GM20000 (cell line): ENCODE measurements around the gene HAUS8.

Experiments used
- DNase-seq: peaks from one replicate; pipeline ENCODE4 v3.0.0; 2012; ENCODE audit warnings: low spot score
- CTCF ChIP-seq: IDR thresholded peaks from 2 replicates; pipeline ENCODE4 v1.5.1; 2012; ENCODE audit warnings: mild to moderate bottlenecking, control low read depth; ENCODE audit errors: extremely low read depth, missing control alignments

HAUS8 gene

GRCh38 chr19:17045907-17046502, 29.2 kb downstream of the HAUS8 start:
- TF ChIP-seq CTCF: no peak
- no peak for DNase-seq

DNA sequence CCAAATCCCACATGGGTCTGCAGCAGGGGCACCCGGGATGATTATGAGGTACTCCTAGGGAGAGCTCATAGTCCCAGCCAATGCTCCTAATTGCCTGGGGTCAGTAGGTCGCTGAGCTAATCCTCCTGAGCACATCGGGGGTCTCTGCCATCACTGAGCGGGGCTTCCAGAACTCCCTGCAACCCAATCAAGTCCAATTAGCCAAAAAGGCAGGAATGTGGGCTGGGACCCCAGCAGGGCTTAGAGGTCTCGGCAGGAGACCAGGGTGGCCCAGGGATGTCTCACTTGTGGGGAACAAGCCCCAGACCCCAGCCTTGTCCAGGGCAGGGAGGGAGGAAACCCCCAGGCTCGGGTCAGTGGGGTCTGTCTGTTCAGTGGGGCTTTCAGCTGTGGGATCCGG, 31.5 kb downstream of the HAUS8 start:
- no peak for DNase-seq
- TF ChIP-seq CTCF: no peak

GRCh38 chr19:17041976-17042375, 33.3 kb downstream of the HAUS8 start:
- DNase-seq: no peak
- no peak for TF ChIP-seq CTCF

DNA sequence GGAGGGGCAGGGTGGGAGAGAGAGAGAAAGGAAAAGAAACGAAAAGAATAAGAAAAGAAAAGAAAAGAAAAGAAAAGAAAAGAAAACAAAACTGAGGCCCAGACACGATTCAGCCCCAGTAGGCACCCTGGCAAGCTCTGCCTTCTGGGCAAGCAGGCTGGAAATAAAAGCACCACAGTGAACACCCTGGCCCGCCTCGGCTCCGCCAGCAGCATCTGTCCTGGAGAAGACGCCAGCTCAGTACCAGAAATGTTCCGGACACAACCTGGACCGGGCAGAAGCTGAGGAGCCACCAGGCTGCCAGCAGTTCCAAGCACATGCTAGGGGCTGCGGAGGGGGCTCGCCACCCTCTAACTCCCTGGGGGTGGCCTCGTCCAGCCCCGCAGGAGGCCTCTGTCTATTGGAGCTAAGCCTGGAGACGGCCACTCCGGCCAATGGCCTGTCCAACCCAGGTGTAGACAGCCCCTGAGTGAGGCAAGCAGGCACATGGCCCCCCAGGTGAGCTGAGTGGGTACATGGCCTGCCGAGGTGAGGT, 37.2 kb downstream of the HAUS8 start:
- no peak for TF ChIP-seq CTCF
- no peak for DNase-seq

GRCh38 chr19:17037184-17037583, 38.1 kb downstream of the HAUS8 start:
- no peak for DNase-seq
- TF ChIP-seq CTCF: no peak

- no peak for DNase-seq
- no peak for TF ChIP-seq CTCF
Observed at GRCh38 chr19:17036640-17037039, 38.6 kb downstream of the HAUS8 start.

DNA sequence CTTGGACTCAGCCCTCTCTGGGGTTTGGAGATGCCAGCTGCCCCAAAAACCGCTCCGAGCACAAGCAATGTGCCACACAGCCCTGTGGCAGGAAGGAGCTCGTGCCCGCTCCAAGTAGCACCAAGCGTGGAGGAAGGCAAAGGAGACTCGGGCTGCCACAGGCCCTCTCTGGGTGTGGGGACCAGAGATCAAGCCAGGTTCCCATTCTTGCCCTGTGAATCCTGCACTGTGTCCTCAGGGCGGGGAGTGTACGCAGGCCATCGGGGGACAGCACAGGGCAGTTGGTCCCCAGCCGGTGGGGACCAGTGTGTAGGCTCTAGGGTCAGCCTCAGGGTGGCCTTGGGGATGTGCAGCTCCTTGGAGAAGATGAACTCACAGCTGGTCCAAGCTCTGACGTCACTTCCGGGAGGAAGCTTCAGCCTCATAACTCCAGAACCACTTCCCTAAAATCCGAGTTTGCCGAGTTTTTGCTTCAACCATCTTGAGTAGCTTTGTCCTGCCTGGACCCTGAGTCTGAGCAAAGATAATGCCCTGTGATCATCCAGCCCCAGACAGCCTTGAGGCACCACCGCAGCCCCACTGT, 39.3 kb downstream of the HAUS8 start:
- no peak for TF ChIP-seq CTCF
- DNase-seq: no peak
